PC-9 (cell line): ENCODE results near the gene SOX15.

Experiments
- CTCF ChIP-seq: fragments of 200-600 bp; sonication (generic); conservative IDR thresholded peaks from 2 replicates; pipeline ENCODE4 v1.6.1; 2017; ENCODE audit warnings: mixed run types, antibody characterized with exemption, mild to moderate bottlenecking, moderate library complexity
- EZH2 ChIP-seq: fragments of 200-600 bp; sonication (generic); IDR thresholded peaks from 2 replicates; pipeline ENCODE4 v1.8.0; 2017; ENCODE audit warnings: antibody characterized with exemption, low read depth

GRCh38 chr17:7569571-7569970, 20.3 kb downstream of the SOX15 start:
- TF ChIP-seq CTCF (no peak), EZH2 (no peak)
